T-cell (primary cell): ENCODE data around the gene PHF20. TPM values are rescaled to one million over a fixed set of nuclear protein-coding genes. Genes with fewer than 3 reads are reported as not detected.

Experiments used
- ATAC-seq, 4 experiments: fragments of 200-7000 bp in 3 of 4; fragments of 150-1000 bp in 1 of 4; cut with Tn5 transposase; replicated peaks in 1 of 4; 1 replicate in 3 of 4; 2 replicates in 1 of 4; pipeline ENCODE4 v1.10.0; 2021; ENCODE audit warnings: moderate library complexity in 3 of 4, mild to moderate bottlenecking in 2 of 4, moderate number of reproducible peaks in 1 of 4
- CTCF ChIA-PET, 2 donors: fragments of 300-600 bp; sonication (Branson Sonifier 250); formaldehyde crosslinking; loops; one replicate each; lab custom pipeline; 2022; ENCODE audit warnings: antibody characterized with exemption in 2 of 2; lab: Charles Lee
- POLR2A ChIA-PET, 2 donors: fragments of 300-600 bp; sonication (Branson Sonifier 250); formaldehyde crosslinking; loops; one replicate each; lab custom pipeline; 2022; ENCODE audit warnings: antibody characterized with exemption in 2 of 2; lab: Charles Lee
- DNase-seq, 35 experiments: peaks; one replicate each; pipeline versions ENCODE4 v3.0.0 to v3.0.0-alpha.2; 2013 to 2023
- H3K27ac ChIP-seq: one replicate; pipeline ENCODE4 v1.5.1; 2013; ENCODE audit warnings: low read length
- H3K27me3 ChIP-seq, 2 experiments: replicated peaks in 1 of 2; 1 replicate in 1 of 2; 2 replicates in 1 of 2; pipeline versions ENCODE4 v1.6.1 to v1.7.0; 2013; ENCODE audit warnings: low read length in 1 of 2, mixed read lengths in 1 of 2; ENCODE audit not compliant: control insufficient read depth in 2 of 2, insufficient read depth in 2 of 2; ENCODE audit errors: extremely low read depth in 1 of 2
- H3K36me3 ChIP-seq, 2 donors: 1 replicate in 1 of 2; 2 replicates in 1 of 2; pipeline versions ENCODE4 v1.6.1 to v1.7.0; 2013; ENCODE audit warnings: low read length in 1 of 2; ENCODE audit not compliant: control insufficient read depth in 2 of 2, insufficient read depth in 1 of 2; ENCODE audit errors: extremely low read depth in 1 of 2
- H3K4me1 ChIP-seq, 2 experiments: 1 replicate in 1 of 2; 2 replicates in 1 of 2; pipeline versions ENCODE4 v1.6.1 to v1.7.0; 2013; ENCODE audit warnings: low read length in 2 of 2, mixed read lengths in 1 of 2; ENCODE audit not compliant: insufficient read depth in 2 of 2, control insufficient read depth in 1 of 2; ENCODE audit errors: extremely low read depth in 1 of 2
- H3K4me3 ChIP-seq, 2 donors: 1 replicate in 1 of 2; 2 replicates in 1 of 2; pipeline versions ENCODE4 v1.5.1 to v1.7.0; 2013; ENCODE audit warnings: mild to moderate bottlenecking in 2 of 2, low read length in 1 of 2, moderate library complexity in 1 of 2; ENCODE audit not compliant: control insufficient read depth in 1 of 2; ENCODE audit errors: extremely low read depth in 1 of 2
- H3K9me3 ChIP-seq: 2 replicates; pipeline ENCODE4 v1.7.0; 2013
- H3K27ac Mint-ChIP-seq, 2 donors: one replicate each; pipeline ENCODE4 v1.8.0; 2020 to 2021; ENCODE audit warnings: mild to moderate bottlenecking in 2 of 2, mixed read lengths in 2 of 2
- H3K27me3 Mint-ChIP-seq, 2 donors: one replicate each; pipeline ENCODE4 v1.8.0; 2021 to 2022; ENCODE audit warnings: mixed read lengths in 2 of 2
- H3K36me3 Mint-ChIP-seq: one replicate; pipeline ENCODE4 v1.8.0; 2021; ENCODE audit warnings: mixed read lengths
- H3K4me1 Mint-ChIP-seq, 3 donors: one replicate each; pipeline ENCODE4 v1.8.0; 2020 to 2022; ENCODE audit warnings: mixed read lengths in 3 of 3, mild to moderate bottlenecking in 1 of 3
- H3K4me3 Mint-ChIP-seq, 3 donors: one replicate each; pipeline ENCODE4 v1.8.0; 2020 to 2022; ENCODE audit warnings: mild to moderate bottlenecking in 3 of 3, mixed read lengths in 3 of 3, moderate library complexity in 3 of 3
- H3K9me3 Mint-ChIP-seq, 3 donors: one replicate each; pipeline ENCODE4 v1.8.0; 2020 to 2022; ENCODE audit warnings: mixed read lengths in 3 of 3
- WGBS: methylation state at CpG from one replicate; pipeline ENCODE4 v1.1.5; 2013; ENCODE audit warnings: missing lambda C conversion rate; ENCODE audit not compliant: insufficient coverage; 5-methylcytosine and 5-hydroxymethylcytosine counted together
- total RNA-seq, 35 experiments: library from RNA in 6 of 35; stranded (reverse) in 6 of 35; fragments of 120-200 nt in 1 of 35; gene quantifications; one replicate each; pipeline versions ENCODE4 v1.2.1 to v1.2.4 and lab custom pipeline; 2013 to 2026

The PHF20 gene
- total RNA-seq, 5 donors from 2014 or later (not counting 1 experiment from before 2014, with no cell fraction given), result 67.8 to 174 (median 68.9) TPM

DNA sequence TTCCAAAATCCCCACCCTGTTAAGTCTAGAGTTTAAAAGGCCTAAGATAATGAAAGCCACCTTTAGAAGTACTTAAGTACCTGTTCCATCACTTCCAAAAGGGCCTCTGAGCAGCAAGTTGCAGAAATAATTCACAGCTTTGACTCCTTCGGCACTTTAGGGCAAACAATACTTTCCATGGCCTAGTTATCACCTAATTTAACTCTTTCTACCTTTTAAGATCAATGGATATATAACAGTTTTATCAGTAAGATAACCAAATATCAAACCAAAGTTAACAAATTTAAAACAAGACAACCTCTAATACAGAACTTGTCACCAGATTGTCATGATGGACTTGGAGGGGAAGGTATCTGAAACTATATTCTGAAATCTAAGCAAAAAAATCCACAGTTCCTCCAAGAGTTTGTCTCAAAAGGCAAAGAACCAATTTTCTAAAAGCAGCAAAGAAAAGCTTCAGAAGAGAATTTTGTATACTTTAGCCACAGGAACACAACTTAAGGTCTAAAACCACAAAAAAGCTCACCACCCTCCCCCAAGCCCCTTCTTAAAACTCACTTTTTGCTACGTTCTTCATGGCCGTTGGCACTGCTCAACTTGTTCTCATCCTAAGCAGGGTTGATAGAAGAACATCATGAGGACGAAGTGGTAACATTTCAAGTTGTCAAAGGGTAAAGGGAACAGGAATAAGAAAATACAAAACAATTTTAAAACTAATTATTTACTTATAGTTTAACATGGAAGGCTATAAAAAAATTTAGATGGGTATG, 33.2 kb upstream of the PHF20 start:
- no peak overlapping the region for H3K4me3 ChIP-seq
- Mint-ChIP-seq H3K4me3 (peak overlapping the region; percentile 69 to 94 (median 69)), H3K4me1 (peaks cover 67 to 84% (median 70%) of the 10 kb centered on the region in 3 donors), H3K9me3 (no peaks in the 10 kb centered on the region), H3K27ac (peak overlapping the region; percentile 49 to 67), H3K36me3 (peaks cover 49% of the 10 kb centered on the region), H3K27me3 (no peaks in the 10 kb centered on the region)
- DNase-seq (no peak), ATAC-seq (no peak)
- ChIA-PET CTCF (interaction anchor here in 1 of 2 donors (0.6 to 1.3 kb wide), 4 partner anchors 13 to 272 kb away, joined by 3 to 12 read pairs (median 4); partner anchors contain the start of gene PHF20), POLR2A (interaction anchor here (0.6 to 7.0 kb wide), 12 partner anchors 9 to 127 kb away, joined by 3 to 246 read pairs (median 8); partner anchors contain the start of genes PHF20 (in 2 of the 2) and SPAG4 (in 1 of the 2))
- peaks cover 44 to 62% of the 10 kb centered on the region in 2 experiments for H3K4me1 ChIP-seq
- H3K36me3 ChIP-seq, result peaks cover 0 to 68% of the 10 kb centered on the region in 2 donors
- no peaks in the 10 kb centered on the region for H3K9me3 ChIP-seq
- no peaks in the 10 kb centered on the region for H3K27me3 ChIP-seq
- WGBS, result no CpG with 5 or more reads among the region's 4 CpGs
- H3K27ac ChIP-seq, result peak overlapping the region; percentile 99

- peak overlapping the region; percentile 78 to 79 for H3K27ac Mint-ChIP-seq
- H3K4me1 Mint-ChIP-seq, result peaks cover 67 to 84% (median 70%) of the 10 kb centered on the region in 3 donors
- WGBS, result 33% methylated on average over 2 of the region's 7 CpGs
- no peaks in the 10 kb centered on the region for H3K9me3 ChIP-seq
- DNase-seq, result peak in 1 of 35 experiments; percentile 60
- peaks cover 0 to 59% of the 10 kb centered on the region in 2 donors for H3K36me3 ChIP-seq
- peak overlapping the region; percentile 99 for H3K27ac ChIP-seq
- H3K27me3 ChIP-seq, result no peaks in the 10 kb centered on the region
- no peak for ATAC-seq
- H3K4me3 Mint-ChIP-seq, result peak overlapping the region; percentile 94 to 100 (median 99)
- H3K4me1 ChIP-seq, result peaks cover 52 to 64% of the 10 kb centered on the region in 2 experiments
- ChIA-PET CTCF (interaction anchor here in 1 of 2 donors (0.7 to 1.4 kb wide), 10 partner anchors 9 to 1262 kb away, joined by 3 to 13 read pairs (median 4); partner anchors contain the start of gene PHF20), POLR2A (interaction anchor here (0.5 to 7.0 kb wide), 26 partner anchors 9 to 124 kb away, joined by 3 to 246 read pairs (median 4); partner anchors contain the start of genes PHF20 (in 2 of the 2) and SPAG4 (in 1 of the 2))
- H3K27me3 Mint-ChIP-seq, result no peaks in the 10 kb centered on the region
- H3K4me3 ChIP-seq, result peak overlapping the region; percentile 27 to 89
- H3K9me3 Mint-ChIP-seq, result no peaks in the 10 kb centered on the region
- H3K36me3 Mint-ChIP-seq, result peaks cover 41% of the 10 kb centered on the region
These were observed 32.3 kb upstream of the PHF20 start for GRCh38 chr20:35739294-35740163.

DNA sequence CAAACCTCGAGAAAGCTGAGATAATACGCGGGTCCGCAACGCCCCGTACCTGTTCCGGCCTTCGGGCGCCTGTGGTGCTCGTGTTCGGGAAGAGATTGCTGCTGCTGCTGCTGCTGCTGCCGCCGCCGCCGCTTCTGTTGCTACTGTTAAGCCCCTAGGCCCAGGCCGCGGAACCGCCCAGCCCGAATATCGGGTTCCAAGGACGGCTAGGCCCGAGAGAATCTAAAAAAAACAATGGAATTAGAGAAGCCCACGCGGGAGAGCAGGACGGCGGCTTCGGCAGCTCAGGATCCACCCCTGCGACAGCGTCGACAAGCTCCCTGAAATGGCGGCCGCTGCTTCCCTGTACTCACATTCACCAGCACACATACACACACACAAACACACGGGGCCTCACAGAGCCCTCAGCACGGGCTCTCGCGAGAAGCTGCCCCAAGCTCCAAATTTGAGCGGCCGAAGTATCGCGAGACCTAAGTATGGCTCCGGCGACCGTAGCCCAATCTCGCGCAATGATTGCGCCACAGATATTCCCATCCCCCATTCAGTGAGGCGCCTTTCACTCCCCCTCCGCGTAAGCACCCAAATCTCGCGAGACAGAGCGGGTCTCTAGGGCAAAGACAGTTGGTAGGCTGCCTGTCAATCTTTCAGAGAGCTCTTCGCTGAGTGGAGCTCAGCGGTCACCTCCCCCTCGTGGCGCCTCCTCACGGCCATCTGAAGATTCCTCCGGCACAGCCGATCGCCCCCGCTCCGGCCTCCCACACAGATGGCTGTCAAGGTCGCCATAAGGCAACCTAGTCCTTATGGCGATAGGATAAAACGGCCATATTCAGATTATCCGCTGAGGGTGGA, 29.7 kb upstream of the PHF20 start, which contains the start of gene RBM39:
Gene RBM39, minus strand, starts transcription at position 369 of the 849 bp plus-strand sequence. CDS start 1,386 bp downstream, outside the sequence.
- ATAC-seq (peak; percentile 85 to 88 (median 86)), DNase-seq (peak; percentile 96 to 100 (median 99))
- Mint-ChIP-seq H3K27me3 (no peaks in the 10 kb centered on the region), H3K9me3 (no peaks in the 10 kb centered on the region), H3K27ac (peak within 1 kb of the TSS; percentile 100), H3K4me3 (peak within 1 kb of the TSS; percentile 94 to 100 (median 99)), H3K4me1 (peaks cover 48 to 70% (median 52%) of the 10 kb centered on the region in 3 donors), H3K36me3 (peaks cover 30% of the 10 kb centered on the region)
- Histone ChIP-seq H3K4me3 (peak within 1 kb of the TSS; percentile 89 to 99), H3K27me3 (no peaks in the 10 kb centered on the region), H3K9me3 (no peaks in the 10 kb centered on the region), H3K27ac (peak within 1 kb of the TSS; percentile 99), H3K36me3 (peaks cover 0 to 35% of the 10 kb centered on the region in 2 donors), H3K4me1 (peaks cover 43% of the 10 kb centered on the region in 2 experiments)
- POLR2A ChIA-PET, result interaction anchor here (0.5 to 7.0 kb wide), 30 partner anchors 8 to 1455 kb away, joined by 3 to 246 read pairs (median 4); partner anchors contain the start of genes PHF20 (in 2 of the 2), MMP24OS (in 1 of the 2), SCAND1 (in 1 of the 2) and SPAG4 (in 1 of the 2)
- CTCF ChIA-PET, result interaction anchor here (0.6 to 3.6 kb wide), 16 partner anchors 8 to 859 kb away, joined by 3 to 35 read pairs (median 4); partner anchors contain the start of genes PHF20 (in 2 of the 2), EDEM2 (in 1 of the 2), NFS1 (in 1 of the 2) and ROMO1 (in 1 of the 2)
- WGBS, result under 1% methylated on average over 61 of the region's 66 CpGs

DNA sequence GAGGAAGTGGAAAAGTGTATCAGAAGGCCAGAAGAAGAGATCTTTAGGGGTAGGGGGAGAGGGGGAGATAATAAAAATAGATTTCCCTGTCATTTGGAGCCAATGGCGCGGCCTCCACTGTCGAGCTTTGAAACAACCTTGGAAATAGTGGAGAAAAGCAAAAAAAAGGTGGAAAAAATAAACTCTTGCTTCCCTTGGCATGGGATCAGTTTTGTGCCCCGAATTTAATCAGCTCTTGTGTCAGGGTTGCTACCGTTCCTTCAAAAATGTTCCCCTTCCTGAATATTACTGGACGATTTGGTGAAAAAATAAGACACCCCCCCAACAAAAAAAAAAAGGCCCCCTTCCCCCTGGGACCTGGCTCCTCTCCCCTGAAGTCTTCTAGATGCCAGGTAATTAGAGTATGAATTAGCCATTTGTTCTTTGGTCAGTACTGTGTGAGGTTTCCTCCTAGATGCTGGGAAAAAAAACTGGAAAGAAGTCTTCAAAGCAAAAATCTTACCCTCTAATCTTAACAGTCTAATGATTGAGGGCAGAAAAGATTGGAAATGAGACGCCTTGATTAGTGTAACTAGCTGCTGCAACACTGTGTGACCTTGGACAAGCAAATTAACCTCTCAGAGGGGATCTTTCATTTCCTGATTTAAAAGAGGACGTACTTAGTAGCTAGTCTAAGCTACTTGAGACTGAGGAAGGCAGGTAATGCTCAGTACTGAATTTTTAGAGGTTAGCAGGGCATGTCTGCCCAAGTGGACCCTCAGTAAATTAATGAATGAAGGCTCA, 28.9 kb upstream of the PHF20 start:
- peaks cover 35 to 43% of the 10 kb centered on the region in 2 experiments for H3K4me1 ChIP-seq
- H3K27me3 Mint-ChIP-seq, result no peaks in the 10 kb centered on the region
- 0% methylated on average over 5 of the region's 8 CpGs for WGBS
- peaks cover 47 to 63% (median 48%) of the 10 kb centered on the region in 3 donors for H3K4me1 Mint-ChIP-seq
- H3K36me3 Mint-ChIP-seq, result peaks cover 30% of the 10 kb centered on the region
- no peaks in the 10 kb centered on the region for H3K9me3 ChIP-seq
- ATAC-seq (no peak), DNase-seq (peak in 2 of 35 experiments; percentile 30 to 57)
- H3K36me3 ChIP-seq, result peaks cover 0 to 27% of the 10 kb centered on the region in 2 donors
- no peaks in the 10 kb centered on the region for H3K9me3 Mint-ChIP-seq
- H3K27ac ChIP-seq, result peak overlapping the region; percentile 99
- ChIA-PET CTCF (interaction anchor here (0.5 to 3.6 kb wide), 16 partner anchors 8 to 1184 kb away, joined by 3 to 35 read pairs (median 4); partner anchors contain the start of genes PHF20 (in 2 of the 2), EDEM2 (in 1 of the 2), NFS1 (in 1 of the 2) and ROMO1 (in 1 of the 2)), POLR2A (interaction anchor here (0.5 to 7.0 kb wide), 27 partner anchors 9 to 1454 kb away, joined by 3 to 246 read pairs (median 4); partner anchors contain the start of genes PHF20 (in 2 of the 2), MMP24OS (in 1 of the 2) and SCAND1 (in 1 of the 2))
- peak overlapping the region; percentile 94 to 100 (median 99) for H3K4me3 Mint-ChIP-seq
- peak overlapping the region; percentile 63 to 93 for H3K4me3 ChIP-seq
- H3K27me3 ChIP-seq, result no peaks in the 10 kb centered on the region
- peak overlapping the region; percentile 100 for H3K27ac Mint-ChIP-seq
